Ecto neural progenitor cell (in vitro differentiated cells): ENCODE results near the gene SLC4A8.

ENCODE experiments used
- DNase-seq: peaks from one replicate; pipeline ENCODE4 v3.0.0-alpha.2; 2018; ENCODE audit warnings: low spot score

The SLC4A8 gene

GRCh38 chr12:51527966-51528365 lies 103.3 kb downstream of the SLC4A8 start:
- DNase-seq: no peak

DNA sequence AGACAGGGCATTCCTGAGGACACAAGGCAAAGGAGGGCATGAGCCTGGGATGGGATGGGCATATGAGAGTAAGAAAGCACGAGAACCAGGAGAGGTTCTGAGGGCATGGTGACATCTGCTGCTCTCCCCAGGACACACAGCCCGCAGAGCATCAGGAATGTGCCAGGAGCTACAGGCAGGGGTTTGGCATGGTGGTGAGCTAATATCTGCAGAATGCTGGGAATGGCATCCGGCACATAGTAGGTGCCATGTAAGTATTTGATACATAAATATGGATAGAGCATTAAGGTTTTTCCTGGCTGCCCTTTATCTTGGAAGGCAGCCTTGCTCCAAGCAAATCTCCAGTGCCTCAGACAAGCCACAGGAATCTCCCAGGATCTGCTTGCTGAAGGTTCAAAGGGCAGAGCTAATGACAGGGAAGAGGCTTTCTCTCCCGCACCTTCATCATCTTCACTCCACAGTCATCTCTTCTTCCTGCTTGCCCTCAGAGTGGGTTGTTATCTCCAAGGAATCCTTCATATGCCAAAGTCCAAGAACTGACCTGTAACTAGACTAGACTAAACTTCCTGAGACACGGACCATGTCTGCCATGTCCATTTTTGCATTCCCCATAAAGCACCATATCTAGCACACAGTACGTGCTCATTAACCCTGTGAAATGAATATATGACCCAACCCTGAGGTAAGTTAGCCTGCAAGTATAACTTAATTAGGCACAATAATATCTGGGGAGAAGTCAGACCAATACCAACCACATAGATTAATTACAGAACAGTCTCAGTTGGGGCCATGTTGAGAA lies 104.4 kb downstream of the SLC4A8 start:
- DNase-seq: no peak

- no peak for DNase-seq
These were observed 105.0 kb downstream of the SLC4A8 start for GRCh38 chr12:51529651-51529970.

GRCh38 chr12:51530208-51530607 lies 105.6 kb downstream of the SLC4A8 start:
- no peak for DNase-seq

DNA sequence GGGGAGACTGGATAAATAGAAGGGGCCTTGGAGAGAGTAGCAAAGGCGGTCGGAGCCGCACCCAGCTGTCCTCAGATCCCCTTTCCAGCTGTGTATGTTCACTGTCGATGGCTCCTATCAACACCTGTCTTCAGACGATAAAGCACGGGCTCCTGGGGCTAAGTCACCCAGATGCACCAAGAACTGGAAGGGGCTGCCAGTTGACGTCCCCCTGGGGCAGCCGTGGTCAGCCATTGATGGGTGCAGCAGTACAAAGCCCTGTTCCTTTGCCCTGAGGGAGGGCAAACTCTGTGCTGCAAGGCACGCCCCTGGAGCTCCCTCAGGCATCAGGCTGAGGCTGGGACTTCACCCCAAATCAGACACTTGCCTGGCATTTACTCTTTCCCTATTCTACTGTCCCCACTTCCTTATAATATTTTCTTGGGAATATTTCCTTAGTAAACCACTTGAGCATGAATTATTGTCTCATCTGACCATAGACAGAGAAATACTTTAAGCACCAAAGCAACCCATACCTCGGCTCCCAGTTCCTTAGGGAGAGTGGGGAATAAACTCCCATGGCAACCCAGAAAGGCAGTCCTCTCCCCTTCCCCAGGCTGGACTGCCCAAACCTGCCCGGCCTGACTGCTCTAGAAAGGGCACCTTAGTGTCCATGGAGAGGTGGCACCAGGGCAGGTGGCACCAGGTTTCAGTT lies 106.8 kb downstream of the SLC4A8 start:
- DNase-seq: no peak

- DNase-seq: peak; percentile 87
These were observed 107.4 kb downstream of the SLC4A8 start for GRCh38 chr12:51531978-51532497.

- DNase-seq: no peak
These were observed 109.2 kb downstream of the SLC4A8 start for GRCh38 chr12:51533799-51534198.

GRCh38 chr12:51534216-51535074 lies 109.8 kb downstream of the SLC4A8 start:
- no peak for DNase-seq

DNA sequence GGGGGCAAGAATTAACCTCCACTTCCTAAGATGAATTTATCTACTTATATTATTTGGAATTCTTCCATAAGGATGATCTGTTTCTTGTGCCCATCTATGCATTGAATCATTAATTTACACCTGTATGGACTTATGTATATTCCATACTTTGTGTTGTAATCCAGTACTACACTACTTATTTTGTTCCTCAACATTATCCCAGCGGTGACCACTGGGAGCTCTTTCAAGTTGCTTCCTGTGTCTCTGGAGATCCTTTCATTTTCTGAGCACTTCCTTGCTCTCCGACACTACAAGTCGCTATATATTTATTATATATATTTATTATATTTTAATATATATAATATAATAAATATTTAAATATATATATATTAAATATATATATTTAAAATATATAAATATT lies 111.5 kb downstream of the SLC4A8 start:
- DNase-seq: no peak

DNA sequence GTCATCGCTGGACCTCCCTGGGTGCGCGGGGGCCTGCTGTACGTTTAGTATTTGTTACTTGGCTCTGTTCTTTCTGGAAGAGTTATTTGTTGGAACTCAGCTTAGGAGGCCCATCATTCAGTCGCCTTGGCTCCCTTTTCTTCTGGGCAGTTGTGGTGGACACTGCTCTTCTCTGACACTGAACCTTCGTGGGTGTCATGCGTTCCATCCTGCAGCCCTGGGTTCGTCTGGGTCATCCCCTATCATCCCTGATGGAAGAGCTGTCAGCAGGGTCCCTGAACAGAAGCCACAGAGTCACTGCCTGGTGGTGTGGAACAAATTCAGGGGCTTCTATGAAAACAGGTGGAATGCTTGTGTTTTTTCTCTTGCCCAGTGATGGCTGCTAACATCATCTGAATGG lies 113.5 kb downstream of the SLC4A8 start:
- no peak for DNase-seq

- DNase-seq: no peak
These were observed 114.0 kb downstream of the SLC4A8 start for GRCh38 chr12:51538599-51538998.

DNA sequence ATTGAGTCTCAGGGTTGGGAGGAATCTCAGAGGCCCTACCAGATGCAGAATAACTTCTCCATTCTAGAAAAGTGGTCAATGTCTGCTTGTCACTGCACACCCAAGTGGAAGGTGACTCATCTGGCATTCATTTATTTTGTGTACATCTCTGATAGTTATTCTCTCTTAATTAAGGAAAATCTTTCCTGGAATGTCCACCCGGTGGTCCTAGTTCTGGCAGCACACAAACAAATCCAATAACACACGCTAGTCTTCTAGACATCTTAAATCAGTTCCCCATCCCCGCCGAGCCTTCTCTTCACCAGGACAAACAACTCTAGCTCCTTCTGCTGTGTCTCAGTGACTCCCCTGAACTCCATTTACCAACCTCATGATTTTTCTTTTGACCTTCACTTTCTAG lies 116.4 kb downstream of the SLC4A8 start:
- no peak for DNase-seq

GRCh38 chr12:51546097-51546496 lies 121.5 kb downstream of the SLC4A8 start:
- DNase-seq: no peak

DNA sequence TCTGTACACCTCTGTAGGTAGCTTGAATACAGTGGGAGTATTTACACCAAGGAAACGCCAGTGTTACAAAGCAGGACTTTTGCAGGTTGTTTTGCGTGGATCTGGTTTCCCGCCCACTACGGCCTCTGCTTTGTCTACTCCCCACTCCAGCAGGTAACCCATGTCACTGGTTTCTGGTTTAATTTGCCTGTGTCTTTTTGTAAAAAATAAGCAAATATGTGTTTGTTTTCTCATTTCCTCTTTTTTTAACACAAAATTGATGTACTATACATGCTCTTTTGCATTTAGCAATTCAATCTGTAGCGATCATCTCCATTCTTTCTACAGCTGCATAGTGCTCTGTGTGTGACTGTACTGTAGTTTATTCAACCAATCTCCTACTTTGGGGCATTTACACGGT lies 123.0 kb downstream of the SLC4A8 start:
- DNase-seq: no peak

DNA sequence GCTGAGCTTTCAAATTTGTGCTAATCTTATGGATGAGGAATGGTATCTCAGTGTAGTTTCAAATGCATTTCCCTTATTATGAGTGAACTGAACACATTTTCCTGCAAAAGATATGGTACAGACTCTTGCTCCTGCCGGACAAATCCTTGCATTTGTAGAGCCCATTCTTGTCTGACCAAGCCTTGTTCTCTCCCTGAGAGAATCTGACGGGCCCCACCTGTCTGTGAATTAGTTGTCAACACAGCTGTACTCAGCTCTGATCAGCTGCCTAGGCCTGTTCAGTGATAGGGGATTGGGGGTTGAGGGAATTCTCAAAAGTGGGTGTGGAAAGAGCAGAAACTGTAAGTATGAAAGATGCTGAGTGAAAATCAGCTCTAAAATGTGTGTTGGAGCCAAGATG lies 123.6 kb downstream of the SLC4A8 start:
- no peak for DNase-seq

GRCh38 chr12:51549637-51550036 lies 125.0 kb downstream of the SLC4A8 start:
- no peak for DNase-seq
